ENCODE measurements around the gene MICAL3.

GRCh38 chr22:17777005-17777716 is 247.2 kb downstream of the MICAL3 start:
- no peak for TF ChIP-seq REST (IDR thresholded peaks at IDR 0.05; ENCODE audit: insufficient read depth in 1 of 2, low read depth in 2 of 2, low read length in 1 of 2)
- TF ChIP-seq CTCF (IDR thresholded peaks at IDR 0.05) = no peak
- no peak for TF ChIP-seq POLR2AphosphoS5 (IDR thresholded peaks at IDR 0.05; ENCODE audit: low read depth, low read length)
- TF ChIP-seq SIN3A (IDR thresholded peaks at IDR 0.05; ENCODE audit: borderline replicate concordance, insufficient read depth, low read depth, low read length) = no peak
- TF ChIP-seq TCF7L2 (IDR thresholded peaks at IDR 0.05; ENCODE audit: low read depth, low read length) = no peak

Data from Panc1 (cell line).